Aorta (tissue), 5 donors: Measurements from ENCODE around the gene MEPCE. TPM values are rescaled to one million over a fixed set of nuclear protein-coding genes. Genes with fewer than 3 reads are reported as not detected.

Experiments used
- ATAC-seq: fragments of 200-7000 bp; cut with Tn5 transposase; one replicate; pipeline ENCODE4 v1.9.1; 2022; ENCODE audit warnings: moderate library complexity; ENCODE audit not compliant: low FRiP score
- DNase-seq, 2 donors: peaks; one replicate each; pipeline ENCODE4 v3.0.0-alpha.2; 2020
- H3K27ac ChIP-seq, 2 donors: one replicate each; pipeline ENCODE4 v1.5.1; 2013; ENCODE audit warnings: low read length in 2 of 2, mild to moderate bottlenecking in 2 of 2, moderate library complexity in 2 of 2, control low read depth in 1 of 2, inconsistent platforms in 1 of 2, low read depth in 1 of 2
- H3K27me3 ChIP-seq, 2 donors: one replicate each; pipeline ENCODE4 v1.6.1; 2013; ENCODE audit warnings: control low read depth in 1 of 2, low read length in 1 of 2, mild to moderate bottlenecking in 1 of 2, moderate library complexity in 1 of 2; ENCODE audit not compliant: insufficient read depth in 2 of 2, control insufficient read depth in 1 of 2
- H3K36me3 ChIP-seq, 2 donors: one replicate each; pipeline ENCODE4 v1.6.1; 2013; ENCODE audit warnings: control low read depth in 1 of 2, low read length in 1 of 2, mild to moderate bottlenecking in 1 of 2; ENCODE audit not compliant: insufficient read depth in 2 of 2, control insufficient read depth in 1 of 2
- H3K4me1 ChIP-seq, 2 donors: one replicate each; pipeline ENCODE4 v1.6.1; 2013; ENCODE audit warnings: low read length in 2 of 2, control low read depth in 1 of 2, mild to moderate bottlenecking in 1 of 2, moderate library complexity in 1 of 2; ENCODE audit not compliant: insufficient read depth in 2 of 2, control insufficient read depth in 1 of 2
- H3K4me3 ChIP-seq, 2 donors: one replicate each; pipeline ENCODE4 v1.5.1; 2013; ENCODE audit warnings: low read length in 2 of 2, control low read depth in 1 of 2, mild to moderate bottlenecking in 1 of 2
- H3K9me3 ChIP-seq: one replicate; pipeline ENCODE4 v1.6.1; 2013; ENCODE audit warnings: mild to moderate bottlenecking, low read length; ENCODE audit not compliant: control insufficient read depth
- WGBS, 2 donors: extraction: QIAGEN DNeasy Blood & Tissue Kit; methylation state at CpG; one replicate each; pipeline ENCODE4 v1.1.7; 2013; 5-methylcytosine and 5-hydroxymethylcytosine counted together
- intact Hi-C, 2 donors: fragments of 100-400 bp; cut with DNase I; formaldehyde crosslinking; loops; one replicate each; pipeline versions ENCODE4 v1.14.2 to v1.15.0; 2022
- polyA plus RNA-seq, 2 donors: library from polyadenylated mRNA; stranded (reverse); fragments of 200-250 nt; gene quantifications; one replicate each; pipeline ENCODE4 v1.2.3, GENCODE V29; 2013
- total RNA-seq, 2 donors: library from RNA; stranded (reverse); fragmentation: NEBNext Ultra II Directional; extraction: Animal tissue kit (Norgen Biotek cat#: 25700); gene quantifications; one replicate each; pipeline ENCODE4 v1.2.1, GENCODE V29; 2021
- donor health status: healthy with polysubstance abuse.
- donor health status: Bipolar disorder and iron deficiency.
- donor health status: DM: no; HTN: no; CAD: no.
- donor health status: DM: no; HTN: no; CAD: no.
- donor health status: DM: yes; HTN: yes; CAD: no.

The MEPCE gene
- total and polyA plus RNA-seq, 4 donors, result 13.0 to 31.8 (median 26.7) TPM

DNA sequence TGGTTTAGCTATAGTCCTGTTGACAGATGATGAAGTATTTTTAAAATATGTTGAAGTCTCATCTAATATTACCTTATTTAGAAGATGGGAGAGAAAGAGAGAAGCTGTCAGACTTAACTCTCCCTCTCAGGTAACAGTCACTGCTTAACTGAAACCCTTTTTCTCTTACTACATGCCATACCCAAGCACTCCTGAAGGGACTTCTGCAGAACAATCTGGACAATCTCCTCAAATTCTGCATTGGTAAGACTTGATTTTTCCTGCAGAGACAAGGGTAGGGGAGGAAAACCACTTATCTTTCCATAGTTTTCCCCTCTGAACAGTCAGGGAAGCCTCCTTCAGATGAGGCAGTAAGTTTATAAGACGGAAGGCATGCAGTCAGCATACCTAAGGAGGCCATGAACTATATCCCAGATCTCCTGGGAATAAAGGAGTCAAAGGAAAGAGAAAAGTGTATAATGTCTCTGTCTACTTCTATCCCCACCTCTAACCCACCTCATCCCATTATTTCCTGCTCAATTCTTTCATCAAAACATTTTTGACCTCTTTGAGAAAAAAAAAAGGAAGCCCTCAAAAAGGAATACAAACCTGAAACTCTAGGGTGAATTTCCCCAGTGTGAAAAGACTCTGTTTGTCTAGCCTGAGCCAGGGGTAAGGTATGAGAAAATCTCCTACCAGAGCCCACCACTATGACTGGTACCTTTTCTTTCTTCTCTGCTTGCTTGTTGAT, 10.5 kb upstream of the MEPCE start:
- ATAC-seq (no peak), DNase-seq (no peak)
- no peak overlapping the region for H3K27ac ChIP-seq
- 73 to 80% methylated on average over 1 of the region's 1 CpG for WGBS, 2 donors
- no peaks in the 10 kb centered on the region for H3K9me3 ChIP-seq
- H3K4me1 ChIP-seq, result no peaks in the 10 kb centered on the region
- H3K4me3 ChIP-seq, result no peak overlapping the region
- H3K36me3 ChIP-seq, result no peaks in the 10 kb centered on the region
- H3K27me3 ChIP-seq, result no peaks in the 10 kb centered on the region
- intact Hi-C loops, result no loop called here

DNA sequence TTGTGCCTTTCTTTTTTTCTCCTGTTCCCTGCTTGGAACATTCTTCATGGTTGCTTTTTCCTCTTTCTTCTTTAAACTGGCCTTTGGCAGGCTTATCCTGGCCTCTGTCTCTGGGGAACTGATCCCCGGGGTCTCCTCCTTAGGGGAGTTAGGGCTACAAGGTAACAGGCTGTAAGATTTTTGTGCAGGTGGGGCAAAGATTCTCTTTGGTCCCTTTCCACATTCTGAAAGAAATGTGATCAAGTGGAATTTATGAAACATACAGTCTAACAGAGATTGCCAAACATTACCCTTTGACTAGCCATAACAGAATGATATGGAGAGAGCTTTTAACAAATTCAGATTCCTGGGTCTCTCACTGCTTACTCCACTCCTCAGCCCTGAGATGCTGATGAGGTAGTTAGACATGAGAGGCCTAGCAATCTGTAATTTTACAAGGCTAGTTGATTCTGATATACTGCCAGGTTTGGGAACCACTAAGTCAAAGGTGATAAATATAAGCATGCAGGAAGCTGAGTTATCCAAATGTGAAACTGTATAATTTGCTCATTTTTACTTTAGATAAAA, 9.9 kb upstream of the MEPCE start:
- ATAC-seq, result no peak
- intact Hi-C loops, result no loop called here
- Histone ChIP-seq H3K36me3 (no peaks in the 10 kb centered on the region), H3K27ac (no peak overlapping the region), H3K4me3 (no peak overlapping the region), H3K9me3 (no peaks in the 10 kb centered on the region), H3K27me3 (no peaks in the 10 kb centered on the region), H3K4me1 (no peaks in the 10 kb centered on the region)
- DNase-seq, result no peak
- 23 to 28% methylated on average over 1 of the region's 1 CpG for WGBS, 2 donors

DNA sequence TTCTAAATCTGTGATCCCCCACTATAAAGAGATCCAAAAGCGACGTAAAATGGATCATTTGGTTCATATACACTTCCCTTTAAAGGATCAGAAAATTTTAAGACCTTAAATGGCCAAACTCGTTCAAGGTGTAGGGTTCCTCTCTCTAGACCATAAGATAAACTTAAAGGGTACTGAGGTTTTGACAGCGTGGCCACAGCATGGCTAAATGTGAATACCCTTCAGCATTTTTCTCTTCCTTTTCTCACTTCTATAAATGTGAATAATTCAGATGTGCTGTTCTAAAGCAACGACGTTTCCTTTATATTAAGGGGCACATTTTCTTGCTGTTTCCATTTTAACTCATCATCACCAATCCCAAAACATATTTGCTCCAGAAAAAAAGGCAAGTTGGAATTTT, 6.3 kb upstream of the MEPCE start:
- DNase-seq, result no peak
- no peak for ATAC-seq
- H3K36me3 ChIP-seq, result no peaks in the 10 kb centered on the region
- H3K27ac ChIP-seq, result no peak overlapping the region
- H3K27me3 ChIP-seq, result no peaks in the 10 kb centered on the region
- no peak overlapping the region for H3K4me3 ChIP-seq
- 89 to 91% methylated on average over 6 of the region's 6 CpGs for WGBS, 2 donors
- intact Hi-C loops, result no loop called here
- no peaks in the 10 kb centered on the region for H3K4me1 ChIP-seq
- H3K9me3 ChIP-seq, result no peaks in the 10 kb centered on the region

DNA sequence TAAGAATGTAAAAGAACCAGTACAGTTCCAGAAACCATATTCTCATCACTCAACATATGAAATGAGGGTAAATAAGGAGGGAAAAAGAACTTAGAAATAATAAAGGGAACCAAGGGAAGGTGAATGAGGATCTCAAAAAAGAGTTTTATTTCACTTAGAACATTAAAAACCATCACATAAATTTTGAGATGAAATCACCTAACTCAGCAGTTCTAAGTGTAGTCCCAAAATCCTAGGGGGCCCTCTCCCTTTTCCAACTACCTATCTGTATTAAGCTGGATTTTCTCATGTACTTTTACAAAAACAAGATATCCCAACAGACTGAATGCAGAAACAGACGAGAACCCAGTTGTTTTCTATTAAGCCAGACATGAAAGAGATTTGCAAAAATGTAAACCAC, 4.3 kb upstream of the MEPCE start:
- Histone ChIP-seq H3K4me3 (no peak overlapping the region), H3K27me3 (no peaks in the 10 kb centered on the region), H3K36me3 (no peaks in the 10 kb centered on the region), H3K4me1 (no peaks in the 10 kb centered on the region), H3K27ac (no peak overlapping the region), H3K9me3 (no peaks in the 10 kb centered on the region)
- intact Hi-C loops, result no loop called here
- no peak for DNase-seq
- 53 to 54% methylated on average over 1 of the region's 1 CpG for WGBS, 2 donors
- no peak for ATAC-seq

DNA sequence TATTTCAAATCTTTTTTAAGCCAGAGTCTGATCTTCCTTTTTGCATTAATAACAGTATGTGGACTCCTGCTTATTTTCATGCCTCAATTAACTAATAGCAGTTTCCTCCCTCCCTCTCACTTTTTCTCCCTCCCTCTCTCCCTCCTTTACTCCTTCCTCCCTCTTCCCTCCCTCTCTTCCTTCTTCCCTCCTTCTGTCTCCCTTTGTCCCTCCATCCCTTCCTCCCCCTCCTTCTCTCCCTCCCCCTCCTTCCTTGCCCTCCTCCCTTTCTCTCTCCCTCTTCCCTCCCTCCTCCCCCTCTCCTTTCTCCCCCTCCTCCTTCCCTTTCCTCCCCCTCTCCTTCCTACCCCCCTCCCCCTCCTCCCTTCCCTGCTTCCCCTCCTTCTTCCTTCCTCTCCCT, 3.1 kb upstream of the MEPCE start:
- DNase-seq (no peak), ATAC-seq (no peak)
- H3K9me3 ChIP-seq, result no peaks in the 10 kb centered on the region
- H3K27ac ChIP-seq, result no peak overlapping the region
- no peaks in the 10 kb centered on the region for H3K27me3 ChIP-seq
- intact Hi-C loops, result no loop called here
- H3K4me3 ChIP-seq, result no peak overlapping the region
- H3K4me1 ChIP-seq, result no peaks in the 10 kb centered on the region
- no peaks in the 10 kb centered on the region for H3K36me3 ChIP-seq

DNA sequence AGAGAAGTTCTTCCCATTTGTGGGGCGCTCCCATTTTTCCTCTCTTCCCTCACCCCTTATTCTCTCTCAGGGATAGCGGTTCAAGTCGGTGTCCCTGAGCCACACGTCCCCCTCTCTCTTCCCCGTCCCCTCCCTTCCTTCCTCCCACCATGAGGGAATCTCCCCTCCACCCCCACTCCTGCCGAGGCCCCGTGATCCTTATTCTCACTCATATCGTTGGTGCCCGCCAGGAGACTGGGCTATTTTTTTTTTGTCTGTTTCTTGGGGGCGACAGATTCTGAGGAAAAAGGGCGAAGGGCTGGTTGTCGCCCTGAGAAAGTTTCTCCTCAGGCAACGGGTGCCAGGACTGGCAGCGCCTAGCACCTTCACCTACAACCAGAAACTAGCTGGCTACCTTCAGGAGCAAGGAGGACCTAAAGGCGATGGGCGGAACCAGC, 1.9 kb upstream of the MEPCE start:
- Histone ChIP-seq H3K4me1 (no peaks in the 10 kb centered on the region), H3K4me3 (no peak overlapping the region), H3K36me3 (no peaks in the 10 kb centered on the region), H3K27me3 (no peaks in the 10 kb centered on the region), H3K27ac (no peak overlapping the region), H3K9me3 (no peaks in the 10 kb centered on the region)
- DNase-seq (no peak), ATAC-seq (no peak)
- 39 to 45% methylated on average over 16 of the region's 16 CpGs for WGBS, 2 donors
- intact Hi-C loops, result no loop called here

DNA sequence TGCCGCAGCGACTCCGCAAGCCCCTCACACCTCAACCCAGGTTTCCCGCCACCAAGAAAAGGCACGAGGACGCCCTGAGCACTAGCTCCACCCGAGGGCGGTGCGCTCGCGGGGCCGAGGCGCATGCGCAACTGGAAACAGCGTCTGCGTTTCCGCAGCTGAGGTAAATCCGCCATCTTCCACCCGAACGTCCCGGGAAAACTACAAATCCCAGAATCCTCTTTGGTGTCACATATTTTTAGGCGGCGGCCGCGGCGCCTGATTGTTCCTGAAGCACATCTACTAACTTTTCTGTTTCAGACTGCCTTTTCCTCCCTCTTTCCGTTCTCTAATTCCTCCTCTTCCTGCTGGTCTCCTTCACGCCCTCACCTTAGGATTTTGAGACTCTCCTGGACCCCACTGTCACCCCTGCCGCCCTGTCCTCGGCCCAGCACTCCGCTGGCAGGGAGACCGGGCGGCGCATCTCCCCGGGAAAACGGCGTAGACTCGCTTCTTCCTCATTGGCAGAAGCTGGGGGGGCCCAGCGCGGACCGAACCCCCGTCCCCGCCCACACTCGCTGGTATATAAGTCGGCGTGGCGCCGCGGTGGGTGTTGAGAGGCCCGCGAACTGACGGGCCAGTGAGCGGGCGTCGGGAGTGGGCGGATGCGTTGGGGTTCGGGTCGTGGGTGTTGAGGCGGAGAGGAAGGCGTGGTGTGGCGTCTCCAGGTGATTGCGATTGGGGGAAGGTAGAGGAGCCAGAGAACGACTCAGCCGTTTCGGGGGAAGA, 1.2 kb upstream of the MEPCE start, which contains the start of gene ZCWPW1:
Gene ZCWPW1 (minus strand): TSS at position 505 of the 768 bp plus-strand sequence. CDS start 8,054 bp downstream, outside the sequence.
- DNase-seq (peak; percentile 98), ATAC-seq (peak; percentile 89)
- H3K27me3 ChIP-seq, result no peaks in the 10 kb centered on the region
- WGBS, 2 donors, result 0% methylated on average over 66 of the region's 66 CpGs
- peak within 1 kb of the TSS; percentile 62 to 72 for H3K4me3 ChIP-seq
- no peaks in the 10 kb centered on the region for H3K9me3 ChIP-seq
- H3K27ac ChIP-seq, result peak within 1 kb of the TSS; percentile 71 to 98
- H3K36me3 ChIP-seq, result no peaks in the 10 kb centered on the region
- intact Hi-C loops, result no loop called here
- H3K4me1 ChIP-seq, result no peaks in the 10 kb centered on the region

DNA sequence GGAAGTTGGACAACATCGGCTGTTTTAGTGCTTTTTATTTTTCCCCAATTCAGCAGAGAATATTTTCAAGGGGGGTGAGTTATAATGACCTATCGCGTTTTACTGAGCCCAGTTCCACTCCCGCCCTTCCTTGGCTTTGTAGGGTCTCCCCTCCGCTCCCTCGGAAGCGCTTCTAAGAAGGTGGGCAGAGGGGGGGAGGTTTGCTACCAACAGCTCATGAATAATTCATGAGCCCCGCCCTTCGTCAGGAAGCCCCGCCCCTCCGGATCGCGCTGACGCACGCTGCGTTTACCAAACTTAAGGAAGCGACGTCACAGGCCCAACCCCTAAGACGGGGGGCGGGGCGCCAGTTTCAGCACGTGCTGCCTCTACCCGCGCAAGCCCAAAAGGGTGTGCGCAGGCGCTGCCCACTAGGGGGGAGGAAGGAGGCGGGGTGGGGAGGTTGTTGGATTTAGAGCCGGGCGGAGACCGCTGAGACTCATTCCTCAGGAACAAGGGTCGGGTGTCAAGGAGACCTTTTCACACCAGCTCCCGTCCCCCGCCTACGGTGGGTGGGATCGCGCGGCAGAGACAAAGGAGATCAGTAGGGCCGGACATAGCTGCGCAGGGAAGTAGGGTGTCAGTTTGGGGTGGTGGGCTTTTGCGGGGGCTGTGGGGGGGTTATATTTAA, 529 bp upstream of the MEPCE start:
- intact Hi-C loops, result no loop called here
- 0 to 1% methylated on average over 39 to 40 of the region's 40 CpGs for WGBS, 2 donors
- H3K27me3 ChIP-seq, result no peaks in the 10 kb centered on the region

More for the DNA sequence above, 529 bp upstream of the MEPCE start:
- Histone ChIP-seq H3K4me1 (no peaks in the 10 kb centered on the region), H3K9me3 (no peaks in the 10 kb centered on the region), H3K36me3 (no peaks in the 10 kb centered on the region), H3K4me3 (peak overlapping the region; percentile 62 to 72), H3K27ac (peak overlapping the region; percentile 71 to 98)
- peak; percentile 100 for DNase-seq
- peak; percentile 93 for ATAC-seq
